H1 (cell line): ENCODE data around the gene TSHR. TPM values are rescaled to one million over a fixed set of nuclear protein-coding genes. Genes with fewer than 3 reads are reported as not detected.

Experiments used
- BRCA1 ChIP-seq: IDR thresholded peaks from 2 replicates; pipeline ENCODE4 v1.6.1; 2012; ENCODE audit warnings: low read depth, low read length, improper control_type of control experiment
- KDM5A ChIP-seq: fragments of 200-600 bp; IDR thresholded peaks from 2 replicates; pipeline ENCODE4 v1.7.1; 2012; ENCODE audit warnings: mild to moderate bottlenecking, low read length, inconsistent platforms, mixed read lengths
- POLR2AphosphoS5 ChIP-seq: IDR thresholded peaks from 2 replicates; pipeline ENCODE4 v1.6.1; 2011; ENCODE audit warnings: low read depth, low read length
- RXRA ChIP-seq: IDR thresholded peaks from 2 replicates; pipeline ENCODE4 v1.6.1; 2011; ENCODE audit warnings: low read depth, mild to moderate bottlenecking, low read length, moderate library complexity; ENCODE audit not compliant: insufficient read depth
- TCF12 ChIP-seq: IDR thresholded peaks from 2 replicates; pipeline ENCODE4 v1.6.1; 2011; ENCODE audit warnings: low read depth, mild to moderate bottlenecking, low read length
- polyA plus RNA-seq, 7 experiments: library from polyadenylated mRNA; depleted of rRNA in 3 of 7; stranded (reverse) in 5 of 7; unstranded in 2 of 7; fragments of >200 nt in 5 of 7; fragments of 200-250 nt in 2 of 7; gene quantifications; 1 replicate in 5 of 7; 2 replicates in 1 of 7; 4 replicates in 1 of 7; pipeline versions ENCODE4 v1.2.1 to v1.2.3, GENCODE V29; 2011 to 2013; ENCODE audit warnings: missing spikeins in 2 of 7, mixed read lengths in 2 of 7
- total RNA-seq: library from RNA; stranded (reverse); fragmentation: NEBNext Ultra II Directional; extraction: Animal tissue kit (Norgen Biotek cat#: 25700); gene quantifications from 2 replicates; pipeline ENCODE4 v1.2.1, GENCODE V29; 2021

The TSHR gene
- total and polyA plus RNA-seq, 2 of the 8 experiments (the other 6 are each of a cell fraction or from before 2014, with no cell fraction given), result 0.27 TPM; not detected in 1

DNA sequence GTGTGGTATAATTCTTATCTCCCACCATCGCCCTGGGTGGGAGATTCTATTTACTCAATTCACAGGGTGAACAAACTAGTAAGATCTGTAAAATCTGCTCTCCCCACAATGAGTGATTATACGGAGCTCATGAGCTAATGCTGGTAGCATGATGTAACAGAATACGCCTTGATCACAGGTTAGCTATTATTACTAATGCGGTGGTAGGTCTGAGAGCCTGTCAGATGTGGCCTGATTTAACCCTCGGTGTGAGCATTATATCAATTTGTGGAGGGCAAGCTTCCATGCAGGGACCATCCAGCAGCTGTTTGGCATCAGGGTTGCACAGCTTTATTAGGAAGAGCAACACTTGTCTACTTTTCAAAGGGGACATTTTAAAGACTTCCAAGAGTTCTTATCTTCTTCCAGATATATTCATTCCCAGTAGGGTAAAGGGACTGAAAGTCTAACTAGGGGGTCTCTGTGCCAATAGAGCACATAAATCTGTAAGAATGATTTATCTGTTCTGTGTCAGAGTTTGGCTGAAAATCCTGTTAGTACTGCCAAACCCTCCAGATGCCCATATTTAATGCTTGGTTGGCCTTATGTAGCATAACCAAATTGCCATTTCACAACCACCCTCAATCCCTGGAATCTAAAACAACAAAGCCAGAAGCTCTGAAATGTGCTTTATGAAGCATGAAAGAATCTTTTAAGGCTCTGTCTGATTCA lies 18.7 kb downstream of the TSHR start (continued):
- TF ChIP-seq BRCA1, result no peak
- TF ChIP-seq KDM5A, result no peak
- no peak for TF ChIP-seq RXRA
- TF ChIP-seq TCF12, result no peak
- no peak for TF ChIP-seq POLR2AphosphoS5
